Lung (tissue), 12 donors: Measurements from ENCODE around the gene PTN. TPM values are rescaled to one million over a fixed set of nuclear protein-coding genes. Genes with fewer than 3 reads are reported as not detected.

Source experiments
- ATAC-seq: fragments of 200-7000 bp; cut with Tn5 transposase; one replicate; pipeline ENCODE4 v1.9.1; 2020; ENCODE audit warnings: moderate number of reproducible peaks; ENCODE audit not compliant: insufficient read depth, low FRiP score
- DNase-seq, 3 donors: peaks; one replicate each; pipeline ENCODE4 v3.0.0-alpha.2; 2013 to 2017
- H3K27ac ChIP-seq, 2 donors: one replicate each; pipeline ENCODE4 v1.5.1; 2013; ENCODE audit warnings: mild to moderate bottlenecking in 2 of 2, moderate library complexity in 2 of 2, control low read depth in 1 of 2, inconsistent platforms in 1 of 2, low read depth in 1 of 2, low read length in 1 of 2
- H3K27me3 ChIP-seq, 3 donors: one replicate each; pipeline ENCODE4 v1.5.1; 2013; ENCODE audit warnings: low read length in 2 of 3; ENCODE audit not compliant: control insufficient read depth in 3 of 3, insufficient read depth in 3 of 3
- H3K36me3 ChIP-seq, 4 donors: one replicate each; pipeline ENCODE4 v1.5.1; 2013; ENCODE audit warnings: low read length in 4 of 4, mild to moderate bottlenecking in 1 of 4, moderate library complexity in 1 of 4; ENCODE audit not compliant: control insufficient read depth in 4 of 4, insufficient read depth in 4 of 4
- H3K4me1 ChIP-seq, 5 donors: one replicate each; pipeline ENCODE4 v1.5.1; 2013; ENCODE audit warnings: low read length in 5 of 5, mild to moderate bottlenecking in 2 of 5, moderate library complexity in 1 of 5; ENCODE audit not compliant: control insufficient read depth in 5 of 5, insufficient read depth in 5 of 5
- H3K4me3 ChIP-seq: one replicate; pipeline ENCODE4 v1.5.1; 2013; ENCODE audit warnings: mild to moderate bottlenecking, control low read depth, moderate library complexity
- H3K9ac ChIP-seq, 2 donors: one replicate each; pipeline ENCODE4 v1.5.1; 2013; ENCODE audit warnings: low read length in 2 of 2, control low read depth in 1 of 2; ENCODE audit not compliant: insufficient read depth in 1 of 2
- H3K9me3 ChIP-seq, 4 donors: one replicate each; pipeline ENCODE4 v1.5.1; 2013; ENCODE audit warnings: low read length in 3 of 4, mild to moderate bottlenecking in 1 of 4, moderate library complexity in 1 of 4; ENCODE audit not compliant: control insufficient read depth in 4 of 4, insufficient read depth in 3 of 4
- WGBS, 2 donors: extraction: QIAGEN DNeasy Blood & Tissue Kit; methylation state at CpG; one replicate each; pipeline ENCODE4 v1.1.7; 2013; 5-methylcytosine and 5-hydroxymethylcytosine counted together
- polyA plus RNA-seq, 2 donors: library from polyadenylated mRNA; stranded (reverse); fragments of 200-250 nt; gene quantifications; one replicate each; pipeline ENCODE4 v1.2.1, GENCODE V29; 2013
- total RNA-seq, 2 donors: library from RNA; depleted of rRNA in 1 of 2; stranded (reverse); fragments of >200 nt in 1 of 2; gene quantifications; one replicate each; pipeline ENCODE4 v1.2.1, GENCODE V29; 2014 to 2021
- TF ChIP-seq, protein P1 (sequence below): IDR thresholded peaks from 2 replicates; pipeline ENCODE4 v1.5.1; 2012; ENCODE audit warnings: mild to moderate bottlenecking; ENCODE audit errors: control extremely low read depth, extremely low read depth
- donor health status: control.
- donor health status: control.
- donor health status: Bipolar disorder and iron deficiency.
- donor health status: healthy.
- donor health status: DM: yes; HTN: yes; CAD: no.

The PTN gene
- total and polyA plus RNA-seq, 4 donors, result 0.77 to 43.1 (median 2.6) TPM

DNA sequence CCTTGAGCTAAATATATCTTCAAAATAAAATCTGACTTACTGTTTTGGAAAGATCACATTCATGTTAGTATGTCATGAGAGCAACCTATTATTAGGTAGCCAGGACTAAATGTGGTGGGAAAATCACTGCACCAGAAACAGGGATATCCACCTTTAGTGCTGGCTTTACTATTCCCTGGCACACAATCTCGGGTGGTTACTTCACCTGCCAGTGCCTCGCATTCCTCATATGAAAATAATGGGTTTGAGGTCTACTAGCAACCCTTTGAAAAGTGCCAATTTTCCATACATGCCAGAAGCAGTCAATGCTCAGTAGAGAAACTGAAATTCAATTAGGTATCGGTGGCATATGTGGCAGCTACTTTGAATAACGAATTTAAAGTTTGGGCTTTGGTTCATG lies 36.8 kb downstream of the PTN start:
- TF ChIP-seq, protein P1, sequence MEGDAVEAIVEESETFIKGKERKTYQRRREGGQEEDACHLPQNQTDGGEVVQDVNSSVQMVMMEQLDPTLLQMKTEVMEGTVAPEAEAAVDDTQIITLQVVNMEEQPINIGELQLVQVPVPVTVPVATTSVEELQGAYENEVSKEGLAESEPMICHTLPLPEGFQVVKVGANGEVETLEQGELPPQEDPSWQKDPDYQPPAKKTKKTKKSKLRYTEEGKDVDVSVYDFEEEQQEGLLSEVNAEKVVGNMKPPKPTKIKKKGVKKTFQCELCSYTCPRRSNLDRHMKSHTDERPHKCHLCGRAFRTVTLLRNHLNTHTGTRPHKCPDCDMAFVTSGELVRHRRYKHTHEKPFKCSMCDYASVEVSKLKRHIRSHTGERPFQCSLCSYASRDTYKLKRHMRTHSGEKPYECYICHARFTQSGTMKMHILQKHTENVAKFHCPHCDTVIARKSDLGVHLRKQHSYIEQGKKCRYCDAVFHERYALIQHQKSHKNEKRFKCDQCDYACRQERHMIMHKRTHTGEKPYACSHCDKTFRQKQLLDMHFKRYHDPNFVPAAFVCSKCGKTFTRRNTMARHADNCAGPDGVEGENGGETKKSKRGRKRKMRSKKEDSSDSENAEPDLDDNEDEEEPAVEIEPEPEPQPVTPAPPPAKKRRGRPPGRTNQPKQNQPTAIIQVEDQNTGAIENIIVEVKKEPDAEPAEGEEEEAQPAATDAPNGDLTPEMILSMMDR, result no peak
- H3K4me1 ChIP-seq, result peaks cover 0 to 15% (median 0%) of the 10 kb centered on the region in 5 donors
- no peak overlapping the region for H3K4me3 ChIP-seq
- no peak for ATAC-seq
- WGBS, 2 donors, result 71 to 83% methylated on average over 4 of the region's 4 CpGs
- no peaks in the 10 kb centered on the region for H3K27me3 ChIP-seq
- H3K27ac ChIP-seq, result no peak overlapping the region
- H3K9me3 ChIP-seq, result no peaks in the 10 kb centered on the region
- no peak overlapping the region for H3K9ac ChIP-seq
- no peaks in the 10 kb centered on the region for H3K36me3 ChIP-seq
- DNase-seq, result no peak

GRCh38 chr7:137305901-137306621 lies 37.5 kb downstream of the PTN start:
- no peaks in the 10 kb centered on the region for H3K27me3 ChIP-seq
- TF ChIP-seq, protein P1, result no peak
- ATAC-seq (no peak), DNase-seq (peak in 2 of 3 donors; percentile 38 to 56)
- H3K27ac ChIP-seq, result no peak overlapping the region
- H3K9ac ChIP-seq, result no peak overlapping the region
- no peaks in the 10 kb centered on the region for H3K9me3 ChIP-seq
- 79 to 80% methylated on average over 6 of the region's 6 CpGs for WGBS, 2 donors
- H3K36me3 ChIP-seq, result no peaks in the 10 kb centered on the region
- no peak overlapping the region for H3K4me3 ChIP-seq
- H3K4me1 ChIP-seq, result peaks cover 0 to 15% (median 0%) of the 10 kb centered on the region in 5 donors

DNA sequence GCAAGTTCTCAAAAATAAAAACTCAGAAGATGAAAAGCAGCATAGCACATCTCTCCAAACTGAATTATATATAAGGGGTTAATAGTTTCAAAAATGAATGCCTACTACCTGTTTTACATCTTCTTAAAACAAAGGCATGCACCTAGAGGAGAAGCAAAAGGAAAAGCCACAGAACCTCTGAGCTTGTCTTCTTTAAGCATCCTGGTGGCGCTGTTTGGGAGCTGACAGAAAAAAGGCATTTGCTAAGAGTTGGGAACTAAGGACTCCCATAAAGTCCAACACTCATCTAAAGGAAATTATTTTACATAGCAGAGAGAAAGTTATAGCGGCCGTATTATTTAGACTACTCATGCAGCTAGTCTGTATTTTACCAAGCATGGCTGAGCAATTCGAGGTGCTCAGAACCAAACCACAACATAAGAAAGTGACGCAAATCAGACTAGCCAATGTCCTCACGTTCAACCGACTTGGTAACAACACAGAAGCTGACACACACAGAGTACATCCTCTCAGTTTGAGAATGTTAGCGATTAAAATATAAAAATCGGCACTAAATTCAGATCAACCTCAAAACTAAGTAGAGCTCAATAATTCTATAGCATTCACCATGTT lies 38.8 kb downstream of the PTN start:
- Histone ChIP-seq H3K27me3 (no peaks in the 10 kb centered on the region), H3K27ac (no peak overlapping the region), H3K9ac (no peak overlapping the region), H3K9me3 (no peaks in the 10 kb centered on the region), H3K36me3 (no peaks in the 10 kb centered on the region), H3K4me1 (peaks cover 0 to 15% (median 0%) of the 10 kb centered on the region in 5 donors), H3K4me3 (no peak overlapping the region)
- DNase-seq (peak in 1 of 3 donors; percentile 22), ATAC-seq (no peak)
- 88 to 89% methylated on average over 9 of the region's 9 CpGs for WGBS, 2 donors
- TF ChIP-seq, protein P1, result no peak
